GM19193 (cell line): ENCODE results near the gene ARHGAP26.

ENCODE experiments used
- POLR2A ChIP-seq: IDR thresholded peaks from 4 replicates; pipeline ENCODE4 v1.6.1; 2011; ENCODE audit not compliant: insufficient read depth, insufficient read length; ENCODE audit errors: extremely low read depth

The ARHGAP26 gene

DNA sequence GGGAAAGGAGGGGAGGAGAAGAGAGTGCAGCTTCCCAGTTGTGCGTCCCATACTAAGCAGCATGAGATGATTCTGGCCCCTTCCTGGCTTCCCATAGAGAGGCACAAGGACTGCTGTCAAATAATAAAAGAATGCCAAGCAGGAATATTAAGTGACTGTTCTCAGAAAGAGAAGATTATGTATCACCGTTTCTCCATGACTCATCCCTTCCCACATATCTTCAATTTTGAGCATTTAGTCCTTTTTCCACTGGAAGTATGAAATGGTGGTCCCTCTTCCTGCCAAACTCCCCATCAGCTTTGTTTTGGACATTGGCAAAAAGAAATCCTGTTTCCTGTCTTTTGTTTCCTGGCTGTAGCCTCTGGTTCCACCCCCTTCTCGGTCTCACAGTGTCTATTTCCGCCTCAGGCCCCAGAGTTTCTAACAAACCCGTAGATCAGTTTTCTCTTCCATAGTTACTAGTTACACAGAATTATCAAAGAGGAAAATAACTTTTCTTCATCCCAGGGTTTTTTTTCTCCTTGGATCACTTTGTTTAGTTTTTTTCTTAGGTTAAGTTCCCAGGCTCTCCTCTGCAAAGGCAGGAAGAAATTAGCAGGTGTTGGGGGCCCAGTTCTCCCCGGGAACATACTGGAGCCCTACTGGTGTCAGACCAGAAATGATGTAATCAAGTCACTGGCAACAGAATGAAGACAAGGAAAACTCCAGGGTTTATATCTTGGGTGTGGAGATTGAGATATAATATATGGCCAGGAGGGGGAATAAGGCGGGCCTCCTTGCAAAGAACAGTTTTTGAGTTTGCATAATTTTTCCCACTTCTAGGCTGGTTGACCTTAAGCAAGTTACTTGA is 26.4 kb upstream of the ARHGAP26 start:
- no peak for TF ChIP-seq POLR2A

DNA sequence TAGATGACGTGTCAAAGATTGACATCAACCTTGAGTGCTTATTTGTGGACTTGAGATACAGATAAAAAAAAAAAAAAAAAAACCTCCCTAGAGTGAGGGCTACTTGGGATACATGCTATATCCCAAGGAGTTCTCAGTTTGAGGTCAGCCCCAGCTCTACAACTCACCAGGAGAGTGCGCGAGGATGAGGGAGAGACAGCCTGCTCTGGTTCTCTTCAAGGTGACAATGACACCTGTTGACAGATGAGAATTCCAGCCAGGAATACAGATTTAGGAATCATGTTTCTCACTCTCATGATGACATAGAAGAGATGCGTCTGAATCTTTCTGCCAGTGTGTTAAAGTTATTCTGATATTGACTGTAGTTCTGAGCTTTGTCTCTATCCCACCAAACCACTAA is 24.9 kb upstream of the ARHGAP26 start:
- no peak for TF ChIP-seq POLR2A

GRCh38 chr5:142746532-142747433 is 23.4 kb upstream of the ARHGAP26 start:
- no peak for TF ChIP-seq POLR2A

- TF ChIP-seq POLR2A, result no peak
Measured at GRCh38 chr5:142748132-142748531, 22.0 kb upstream of the ARHGAP26 start.

DNA sequence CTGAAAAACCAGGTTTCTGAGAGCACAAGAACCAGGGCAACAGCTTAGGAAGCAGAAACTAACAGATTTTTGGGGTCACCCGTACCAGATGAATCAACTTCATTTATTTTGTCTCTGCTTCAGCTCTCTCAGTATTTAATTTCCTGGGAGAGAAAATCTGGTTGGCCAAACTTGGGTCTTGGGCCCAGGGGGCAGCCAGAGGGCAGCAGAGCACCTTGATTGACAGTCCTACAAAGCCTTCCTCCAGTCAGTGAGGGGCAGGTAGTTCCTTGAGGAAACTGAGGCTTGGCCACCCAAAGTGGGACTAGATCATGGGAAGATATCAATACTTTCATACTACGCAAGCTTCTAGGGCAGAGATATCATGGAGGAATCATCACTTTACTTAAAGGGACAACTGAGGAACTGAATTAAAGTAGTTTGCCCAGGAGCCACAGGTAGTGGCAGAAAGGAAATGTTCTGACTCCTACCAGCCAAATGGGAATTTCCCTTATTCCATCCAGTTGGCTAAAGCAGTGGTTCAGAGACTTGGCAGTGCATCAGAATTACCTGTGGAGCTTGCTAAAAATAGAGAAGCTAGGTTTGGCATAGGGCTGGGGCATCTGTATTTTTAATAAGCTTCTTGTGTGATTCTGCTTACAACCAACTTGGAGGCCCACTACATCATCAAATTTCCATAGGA is 21.5 kb upstream of the ARHGAP26 start:
- no peak for TF ChIP-seq POLR2A

DNA sequence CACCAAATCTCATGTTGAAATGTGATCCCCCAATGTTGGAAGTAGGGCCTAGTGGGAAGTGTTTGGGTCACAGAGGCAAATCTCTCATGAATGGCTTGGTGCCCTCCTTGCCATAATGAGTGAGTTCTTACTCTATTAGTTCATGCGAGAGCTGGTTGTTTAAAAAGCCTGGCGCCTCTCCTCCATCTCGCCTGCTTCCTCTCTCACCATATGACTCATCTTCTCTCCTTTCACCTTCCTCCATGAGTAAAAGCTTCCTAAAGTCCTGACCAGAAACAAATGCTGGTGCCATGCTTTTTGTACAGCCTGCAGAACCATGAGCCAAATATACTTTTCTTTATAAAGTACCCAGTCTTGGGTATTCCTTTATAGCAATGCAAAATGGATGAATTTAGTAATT is 20.9 kb upstream of the ARHGAP26 start:
- TF ChIP-seq POLR2A, result no peak

DNA sequence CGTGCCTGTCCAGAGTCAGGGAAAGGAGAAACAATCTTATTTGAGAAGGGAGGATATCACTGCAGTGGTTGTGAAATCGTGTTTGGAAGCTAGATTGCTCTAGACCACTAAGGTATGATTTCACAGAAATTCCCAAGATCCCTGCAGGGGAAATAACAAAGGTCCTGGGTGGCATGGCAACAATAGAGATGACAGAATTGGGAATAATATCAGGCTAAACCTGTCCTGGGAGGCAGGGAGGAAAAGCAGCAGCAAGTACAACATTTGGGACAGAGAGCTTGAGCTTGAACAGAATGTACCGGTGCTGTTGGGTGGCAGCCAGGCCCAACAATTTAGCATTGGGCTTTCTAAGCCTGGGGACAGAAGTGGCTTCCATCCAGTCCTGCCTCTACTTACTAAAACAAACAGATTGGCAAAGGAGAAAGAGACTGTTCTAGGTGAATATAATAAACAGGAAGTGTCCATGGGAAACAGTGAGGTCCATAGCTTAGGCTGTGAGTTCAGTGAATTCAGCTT is 17.0 kb upstream of the ARHGAP26 start:
- TF ChIP-seq POLR2A, result no peak

DNA sequence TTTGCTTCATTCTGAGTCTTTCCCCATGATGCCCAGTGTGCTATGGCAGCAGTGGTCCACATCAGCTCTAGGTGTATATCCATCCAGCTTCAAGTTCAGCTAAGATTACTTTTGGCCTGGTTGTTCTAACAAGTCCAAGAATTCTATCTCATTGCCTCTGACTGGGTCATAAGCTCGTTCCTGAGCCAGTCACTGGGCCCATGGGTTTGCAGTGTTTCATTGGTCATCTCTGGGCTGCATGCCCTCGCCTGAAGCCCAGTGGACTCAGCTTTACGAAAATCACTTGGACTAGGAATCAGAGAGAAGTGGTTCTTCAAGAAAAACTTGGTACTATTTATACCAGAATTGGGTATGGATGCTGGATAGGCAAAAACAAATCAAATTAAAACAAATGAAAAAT is 16.1 kb upstream of the ARHGAP26 start:
- TF ChIP-seq POLR2A, result no peak

- TF ChIP-seq POLR2A, result no peak
Measured at GRCh38 chr5:142756576-142756975, 13.6 kb upstream of the ARHGAP26 start.

GRCh38 chr5:142757564-142757963 is 12.6 kb upstream of the ARHGAP26 start:
- TF ChIP-seq POLR2A, result no peak

DNA sequence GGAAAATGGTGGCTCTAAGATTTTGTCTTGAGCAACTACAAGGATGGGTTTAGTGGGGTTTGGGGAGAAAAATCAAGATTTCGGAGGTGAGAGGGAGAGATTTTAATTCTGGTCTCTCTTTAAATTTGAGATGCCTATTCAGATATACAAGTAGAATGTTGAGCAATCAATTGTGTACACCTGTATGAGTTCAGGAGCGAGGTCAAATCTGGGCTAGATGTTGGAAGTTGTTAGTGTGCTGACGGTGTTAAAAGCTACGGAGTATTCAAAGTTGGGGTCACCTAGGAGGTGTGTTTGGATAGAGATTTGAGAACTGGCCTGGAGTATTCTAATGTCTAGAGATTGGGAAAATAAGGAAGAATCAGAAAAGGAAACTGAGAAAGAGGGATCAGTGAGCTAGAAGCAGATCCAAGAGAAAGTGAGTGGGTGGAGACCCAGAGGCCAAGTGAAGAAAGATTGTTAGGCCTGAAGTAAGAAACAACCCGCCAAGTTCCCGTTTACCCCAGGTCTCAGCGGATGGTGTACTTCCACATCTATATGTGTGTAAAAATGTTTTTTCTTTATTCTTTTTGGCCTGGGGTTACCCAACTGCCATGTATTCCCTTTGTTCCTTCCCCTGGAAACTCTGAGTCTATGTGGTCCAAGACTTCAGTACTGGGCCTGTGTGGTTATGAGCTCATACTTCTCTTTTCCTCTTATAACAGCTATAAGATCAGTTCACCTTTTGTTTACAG is 11.9 kb upstream of the ARHGAP26 start:
- TF ChIP-seq POLR2A, result no peak

DNA sequence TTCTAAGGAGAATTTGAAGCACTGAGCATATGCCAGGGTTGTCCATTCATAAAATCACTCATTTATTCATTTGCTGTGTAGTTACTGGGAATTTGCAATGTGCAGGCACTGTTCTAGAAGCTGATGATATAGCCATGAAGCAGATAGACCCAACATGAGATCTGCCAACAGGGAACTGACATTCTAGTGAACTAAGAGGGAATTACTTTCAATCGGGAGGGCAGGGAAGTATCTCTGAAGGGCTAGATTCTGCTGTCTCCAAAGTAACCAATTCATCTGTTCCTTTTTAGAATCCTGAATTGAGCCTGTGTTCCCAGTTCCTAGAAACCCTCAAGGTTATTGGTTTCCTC is 11.4 kb upstream of the ARHGAP26 start:
- no peak for TF ChIP-seq POLR2A

DNA sequence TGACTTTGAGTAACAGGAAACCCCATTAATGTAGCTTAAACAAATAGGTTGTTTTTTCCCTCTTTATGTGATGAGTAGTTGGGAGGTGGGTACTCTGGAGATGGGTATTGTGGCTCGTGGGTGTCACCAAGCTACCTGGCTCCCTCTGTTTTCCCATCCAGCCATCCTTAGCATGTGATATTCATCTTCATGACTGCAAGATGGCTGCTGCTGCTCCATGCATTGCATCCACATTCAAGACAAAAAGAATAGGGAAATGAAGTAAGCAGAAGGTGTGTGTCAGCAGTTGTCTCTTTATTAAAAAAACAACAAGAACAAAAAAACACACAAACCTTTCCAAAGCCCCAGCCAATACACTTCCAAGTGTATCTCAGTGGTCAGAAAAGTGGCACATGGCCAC is 6.5 kb upstream of the ARHGAP26 start:
- TF ChIP-seq POLR2A, result no peak

- no peak for TF ChIP-seq POLR2A
Measured at GRCh38 chr5:142767178-142767577, 3.0 kb upstream of the ARHGAP26 start.
